Activated CD4-positive, CD25-positive, alpha-beta regulatory T cell (primary cell): ENCODE results near the gene HPS4.

Source experiments
- DNase-seq, 4 experiments: peaks; one replicate each; lab custom pipeline; 2025; lab: John Stamatoyannopoulos, UW

The HPS4 gene

DNA sequence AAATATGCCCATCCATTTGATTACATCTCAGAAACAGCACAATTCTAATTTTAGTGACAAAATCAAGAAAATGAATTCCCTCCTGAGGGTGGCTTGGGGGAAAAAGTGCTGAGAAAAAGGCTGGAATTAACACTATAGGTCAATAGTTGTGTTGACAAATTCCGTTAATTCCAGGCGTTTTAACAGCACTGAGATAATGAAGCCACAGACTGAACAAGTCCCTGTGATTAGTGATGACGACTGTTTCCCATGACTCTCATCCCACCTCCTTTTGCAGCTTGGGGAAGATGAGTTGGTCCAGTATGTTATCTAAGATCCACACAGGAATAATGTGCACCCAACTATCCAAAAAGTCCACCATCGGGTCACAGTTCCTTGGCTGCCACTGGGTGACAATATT lies 12.9 kb upstream of the HPS4 start:
- no peak for DNase-seq

DNA sequence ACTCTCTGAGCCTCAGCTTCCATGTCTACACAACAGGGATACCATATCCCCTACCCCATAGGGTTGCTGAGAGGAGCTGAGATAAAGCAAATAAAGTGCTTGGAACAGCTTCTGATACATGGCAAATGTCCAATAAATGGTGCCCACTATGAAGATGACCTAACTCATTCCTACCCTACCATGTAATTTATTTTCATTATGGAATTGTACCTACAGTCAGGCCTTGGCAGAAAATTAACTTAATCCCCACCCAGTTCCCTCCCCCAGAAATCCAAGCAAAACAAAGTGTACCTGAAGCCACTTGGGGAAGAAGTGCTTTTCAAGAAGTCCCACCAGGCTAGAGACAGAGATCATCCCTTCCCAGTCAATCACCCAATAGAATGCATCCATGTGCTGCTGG lies 10.9 kb upstream of the HPS4 start:
- no peak for DNase-seq

DNA sequence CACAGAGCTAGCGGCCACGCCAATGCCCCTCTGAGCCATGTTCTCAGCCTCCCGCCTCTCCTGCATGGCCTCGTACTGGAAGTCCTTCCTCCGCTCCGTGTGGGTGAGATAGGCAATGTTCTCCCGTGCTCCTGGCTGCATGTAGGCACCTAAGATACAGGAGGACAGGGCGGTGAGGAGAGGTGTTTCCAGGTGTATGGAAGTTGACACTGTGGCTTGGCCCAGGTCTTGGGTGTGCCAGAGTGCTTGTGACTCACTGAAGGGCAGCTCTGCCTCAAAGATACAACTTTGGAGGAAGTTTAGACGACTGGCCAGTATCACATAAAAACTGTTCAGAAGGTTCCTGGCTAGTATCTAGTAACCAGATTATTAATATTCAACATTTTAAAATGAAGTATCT lies 8.6 kb upstream of the HPS4 start:
- no peak for DNase-seq

DNA sequence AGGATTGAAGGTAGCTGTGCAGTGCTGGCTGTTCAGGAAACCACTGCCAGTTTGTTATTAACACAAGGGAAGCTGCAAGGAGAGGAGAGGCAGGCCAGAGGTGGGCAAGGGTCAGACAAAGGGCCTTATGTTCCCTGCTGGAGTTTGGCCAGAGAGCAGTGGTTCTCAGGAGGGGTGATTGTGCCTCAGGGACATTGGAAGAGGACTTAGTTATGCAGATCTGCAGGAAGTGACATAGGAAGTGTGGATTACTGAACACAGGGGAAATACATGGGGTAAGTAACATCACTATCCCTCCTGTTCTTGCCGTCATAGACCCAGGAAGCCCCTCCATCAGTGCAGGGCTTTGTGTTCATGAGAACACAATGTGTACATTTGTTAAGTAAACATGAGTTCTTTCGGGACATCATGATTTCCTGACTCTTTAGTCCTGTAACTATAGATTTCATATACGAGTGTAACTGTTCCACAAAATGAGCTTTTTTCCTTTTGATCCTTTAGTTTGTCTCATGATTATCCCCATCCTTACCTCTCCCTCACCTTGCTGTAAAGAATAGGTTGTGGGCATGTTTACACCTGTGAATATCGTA lies 6.0 kb upstream of the HPS4 start:
- DNase-seq = no peak

DNA sequence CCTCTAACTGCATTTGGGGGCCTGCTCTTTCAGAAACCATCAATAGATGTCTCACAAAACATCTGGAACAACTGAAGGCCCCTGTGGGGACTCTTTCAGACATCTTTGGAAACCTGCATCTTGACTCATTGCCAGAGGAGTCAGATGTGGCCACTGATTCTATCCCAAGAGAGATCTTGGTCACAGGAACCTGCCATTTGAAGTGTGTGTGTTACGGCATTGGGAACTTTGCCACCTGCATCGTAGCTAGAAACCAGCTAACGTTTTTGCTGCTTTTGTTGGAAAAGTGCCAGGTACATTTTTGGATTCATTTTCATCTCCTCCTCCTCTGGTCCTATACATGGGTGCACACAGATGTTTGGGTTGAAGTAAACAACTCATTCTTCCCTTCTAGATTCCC lies 4.4 kb upstream of the HPS4 start:
- DNase-seq = no peak

DNA sequence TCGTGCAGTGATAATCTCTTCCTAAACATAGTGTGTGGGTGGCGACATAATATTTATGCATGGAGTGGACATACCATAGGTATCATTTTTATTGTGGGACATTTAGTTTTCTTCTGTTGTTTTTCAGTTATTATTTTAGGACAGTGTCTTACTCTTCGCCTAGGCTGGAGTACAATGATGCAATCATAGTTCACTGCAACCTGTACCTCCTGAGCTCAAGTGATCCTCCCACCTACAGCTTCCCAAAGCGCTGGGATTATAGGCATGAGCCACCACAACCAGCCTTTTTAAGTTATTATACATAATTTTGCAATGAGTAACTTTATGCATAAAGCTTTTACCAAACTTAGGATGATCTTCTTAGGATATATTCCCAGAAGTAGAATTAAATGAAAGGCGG lies 2.8 kb upstream of the HPS4 start:
- DNase-seq = no peak

DNA sequence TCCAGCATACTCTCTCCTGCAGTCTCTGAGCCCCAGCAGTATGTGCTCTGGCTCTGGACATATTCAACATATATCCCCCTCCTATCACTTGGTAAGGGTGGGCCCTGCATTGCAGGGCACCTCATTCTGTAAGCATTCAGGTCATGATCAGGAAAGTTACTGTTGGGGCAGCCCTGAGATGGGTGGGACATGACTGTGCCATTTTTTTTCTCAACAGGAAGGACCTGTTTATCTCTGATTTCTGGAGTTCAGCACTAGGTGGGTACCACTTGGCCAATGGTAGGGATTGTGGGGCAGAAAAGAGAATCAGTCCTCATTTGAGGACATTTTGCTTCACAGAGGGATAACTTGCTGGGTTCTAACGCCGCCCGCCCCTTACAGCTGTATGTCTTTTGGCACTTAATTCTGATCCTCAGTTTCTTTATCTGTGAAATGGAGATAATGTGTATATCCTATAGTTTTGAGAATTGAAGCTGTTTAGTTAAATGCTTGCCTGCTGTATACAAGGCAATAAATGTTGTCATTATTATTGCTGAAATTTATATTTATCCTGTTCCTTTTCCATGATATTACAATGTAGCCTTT lies 2.3 kb upstream of the HPS4 start:
- DNase-seq = no peak

DNA sequence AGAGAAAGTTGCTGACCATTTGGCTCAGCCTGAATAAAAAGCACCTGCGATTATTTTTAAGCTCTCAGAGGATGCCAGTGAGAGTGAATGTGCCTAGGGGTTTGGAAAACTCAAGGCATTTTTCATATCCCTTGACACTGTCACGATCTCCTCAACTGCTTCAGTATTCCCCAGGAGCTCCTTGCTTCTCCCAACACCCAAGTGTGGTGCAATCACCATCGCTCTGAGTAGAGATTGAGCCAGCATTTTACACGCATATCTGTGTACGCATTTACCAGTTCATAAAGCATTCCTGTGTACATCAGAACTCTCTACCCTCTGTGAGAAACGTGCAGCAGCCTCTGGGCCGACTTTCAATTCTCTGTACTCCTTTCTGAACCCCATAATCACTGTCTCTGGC lies 1.4 kb upstream of the HPS4 start:
- DNase-seq = no peak

DNA sequence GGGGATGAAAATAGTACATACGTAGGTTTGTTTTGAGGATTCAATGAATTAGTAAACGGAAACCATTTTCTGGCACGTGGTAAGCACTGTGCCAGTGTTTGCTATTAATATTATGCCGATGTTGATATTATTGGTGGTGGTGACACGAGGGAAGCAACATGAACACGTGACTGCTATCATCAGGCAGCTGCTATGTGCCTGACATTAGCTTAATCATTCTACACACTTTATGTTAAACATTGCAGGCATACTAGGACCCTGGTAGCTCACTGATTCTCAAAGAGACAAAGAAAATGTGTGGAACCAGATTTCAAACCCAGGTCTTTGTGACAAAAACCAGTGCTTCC lies 750 bp upstream of the HPS4 start:
- DNase-seq = no peak

DNA sequence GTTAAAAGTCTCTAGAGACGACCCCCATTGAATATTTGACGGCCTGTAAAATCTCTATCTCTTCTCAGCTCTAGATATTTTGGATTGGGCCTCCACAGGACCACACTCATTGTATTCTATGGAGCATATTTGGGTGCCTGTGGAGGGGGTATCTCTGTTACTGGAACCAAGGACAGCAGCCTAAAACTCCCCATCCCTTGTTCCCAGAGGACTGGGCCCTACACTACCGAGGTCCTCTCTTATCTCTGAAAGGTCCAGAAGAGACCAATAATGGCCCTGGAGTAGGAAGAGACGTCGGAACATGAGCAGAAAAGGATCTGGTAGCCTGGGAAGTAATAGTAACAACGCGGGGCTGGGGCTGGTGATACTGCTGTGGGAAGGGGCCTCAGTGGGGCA lies 542 bp downstream of the HPS4 start:
- no peak for DNase-seq

DNA sequence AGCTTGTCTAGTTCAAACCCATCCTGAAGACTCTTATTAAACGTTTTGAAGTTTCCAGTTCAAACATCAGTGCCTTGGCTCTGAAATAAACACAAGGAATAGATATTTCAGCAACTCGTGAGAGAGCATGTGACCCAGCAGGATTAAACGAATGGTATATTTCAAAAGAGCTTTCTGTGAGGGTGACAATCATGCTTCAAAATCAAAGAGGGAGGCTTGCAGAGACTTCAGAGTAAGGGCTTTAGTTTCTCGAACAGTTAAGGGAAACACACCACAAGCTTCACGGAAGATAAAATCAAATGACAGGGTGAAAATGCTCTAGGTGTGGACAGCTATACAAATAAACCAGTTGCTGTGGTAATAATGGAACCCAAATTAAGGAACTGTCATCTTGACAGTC lies 1.4 kb downstream of the HPS4 start:
- DNase-seq = no peak

DNA sequence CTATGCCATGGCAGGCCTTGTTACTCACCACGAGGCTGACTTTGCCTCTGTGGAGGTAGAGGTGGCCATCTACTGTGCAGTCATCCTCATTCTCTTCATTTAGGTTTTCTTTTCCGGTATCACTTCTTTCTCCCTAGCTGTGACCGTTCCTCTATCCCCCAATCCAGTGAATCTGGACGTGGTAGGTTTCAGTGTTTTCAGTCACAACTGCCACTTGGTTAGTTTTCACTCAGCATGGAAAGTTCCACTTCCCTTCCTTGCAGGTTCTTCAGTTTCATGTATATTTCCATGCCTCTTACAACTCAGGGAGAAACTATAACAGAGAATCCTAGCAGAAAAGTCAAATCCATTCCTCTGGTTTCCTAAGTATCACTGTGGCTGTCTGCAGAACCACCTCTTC lies 1.9 kb downstream of the HPS4 start:
- DNase-seq = no peak

DNA sequence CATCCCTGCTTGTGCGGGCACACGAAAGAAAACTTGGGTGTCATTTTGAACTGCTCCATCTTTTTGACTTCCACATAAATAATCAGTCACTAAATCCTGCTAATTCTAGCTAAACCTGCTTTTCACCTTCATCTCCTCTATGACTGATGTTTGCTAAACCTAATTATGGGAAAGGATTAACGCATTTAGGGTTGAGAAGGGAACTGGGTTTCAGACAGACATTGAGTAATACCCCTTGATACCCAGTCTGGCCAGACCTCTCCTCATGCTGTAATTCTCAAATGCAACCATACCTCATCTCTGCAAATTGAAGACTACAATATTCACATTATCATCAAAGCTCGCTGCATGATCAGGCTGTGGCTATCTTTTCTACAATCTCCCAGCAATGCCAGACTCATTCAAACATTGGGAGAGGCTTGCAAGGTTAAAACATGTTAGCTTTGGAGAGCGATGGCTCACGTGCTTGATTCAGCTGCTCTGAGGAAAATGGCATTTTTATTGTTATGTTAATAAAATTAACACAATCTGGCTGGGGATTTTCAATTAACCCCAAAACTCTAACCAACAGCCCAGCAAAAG lies 2.4 kb downstream of the HPS4 start:
- DNase-seq = no peak

DNA sequence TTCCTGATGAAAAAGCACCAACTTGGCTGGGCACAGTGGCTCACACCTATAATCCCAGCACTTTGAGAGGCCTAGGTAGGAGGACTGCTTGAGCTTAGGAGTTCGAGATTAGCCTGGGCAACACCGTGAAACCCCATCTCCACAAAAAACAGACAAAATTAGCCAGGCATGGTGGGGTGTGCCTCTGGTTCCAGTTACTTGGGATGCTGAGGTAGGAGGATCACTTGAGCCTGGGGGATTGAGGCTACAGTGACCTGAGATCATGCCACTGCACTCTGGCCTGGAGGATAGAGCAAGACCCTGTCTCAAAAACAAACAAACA lies 3.0 kb downstream of the HPS4 start:
- DNase-seq = no peak

DNA sequence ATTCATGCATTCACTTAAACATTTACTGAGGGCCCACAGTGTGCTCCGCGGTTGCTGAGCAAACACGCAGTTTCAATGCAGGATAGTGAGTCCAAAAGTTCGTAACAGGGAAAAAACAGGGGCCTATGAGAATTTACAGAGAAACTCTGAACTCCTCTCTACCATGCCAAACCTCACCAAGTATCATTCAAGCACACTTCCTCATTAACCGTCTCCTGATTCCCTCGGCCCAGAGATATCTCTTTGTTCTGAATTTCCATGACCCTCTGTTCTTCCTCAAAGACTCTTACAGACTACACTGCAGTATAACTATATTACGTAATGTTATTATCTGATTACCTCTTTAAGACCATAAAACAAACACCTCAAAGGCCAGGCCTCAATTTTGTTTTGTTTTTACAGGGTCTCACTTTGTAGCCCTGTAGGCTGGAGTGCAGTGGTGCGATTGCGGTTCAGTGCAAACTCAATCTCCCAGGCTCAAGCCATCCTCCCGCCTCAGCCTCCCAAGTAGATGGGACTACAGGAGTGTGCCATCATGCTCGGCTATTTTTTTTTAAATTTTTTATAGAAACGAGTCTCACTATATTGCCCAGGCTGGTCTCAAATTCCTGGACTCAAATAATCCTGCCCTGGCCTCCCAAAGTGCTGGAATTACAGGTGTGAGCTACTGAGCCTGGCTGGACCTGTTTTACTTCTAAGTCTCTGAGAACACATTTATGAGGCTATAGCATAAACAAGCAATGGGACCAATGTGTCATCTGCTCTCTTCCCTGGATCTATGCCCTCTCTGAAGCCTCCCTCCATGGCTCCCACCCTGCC lies 3.6 kb downstream of the HPS4 start:
- DNase-seq = no peak

DNA sequence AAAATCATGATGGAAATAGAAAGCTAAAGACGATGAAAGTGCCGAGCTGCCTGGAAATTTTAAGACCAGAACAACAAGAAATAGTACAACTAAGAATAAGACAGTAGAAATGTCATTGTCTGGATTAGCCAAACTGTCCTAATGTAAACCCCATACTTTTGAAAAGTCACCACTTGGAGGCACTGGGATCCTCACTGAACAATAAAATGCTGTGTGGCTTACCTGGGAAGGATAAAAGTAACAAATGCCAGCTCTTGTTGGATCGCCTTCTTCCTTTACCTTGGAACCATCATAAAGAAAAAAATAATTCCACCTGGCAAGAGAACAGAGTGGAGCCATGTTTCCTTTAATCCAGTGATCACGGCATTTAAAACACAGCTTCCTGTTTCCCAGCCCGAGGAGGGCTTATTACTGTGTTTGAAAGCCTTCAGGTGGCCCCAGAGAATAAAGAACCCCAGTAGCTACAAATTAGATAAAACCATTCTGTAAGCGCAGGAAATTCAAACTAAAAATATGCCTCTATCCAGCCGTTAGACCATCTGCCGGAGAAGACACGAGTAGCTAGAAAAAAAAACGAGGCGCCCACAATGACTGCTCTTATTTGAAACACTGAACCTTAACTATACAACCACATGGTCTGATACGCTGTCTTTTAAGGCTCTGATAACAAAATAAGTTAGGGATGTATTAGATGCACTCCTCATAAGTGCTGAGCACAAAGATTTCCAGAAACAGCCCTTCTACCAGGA lies 4.4 kb downstream of the HPS4 start:
- DNase-seq = no peak

DNA sequence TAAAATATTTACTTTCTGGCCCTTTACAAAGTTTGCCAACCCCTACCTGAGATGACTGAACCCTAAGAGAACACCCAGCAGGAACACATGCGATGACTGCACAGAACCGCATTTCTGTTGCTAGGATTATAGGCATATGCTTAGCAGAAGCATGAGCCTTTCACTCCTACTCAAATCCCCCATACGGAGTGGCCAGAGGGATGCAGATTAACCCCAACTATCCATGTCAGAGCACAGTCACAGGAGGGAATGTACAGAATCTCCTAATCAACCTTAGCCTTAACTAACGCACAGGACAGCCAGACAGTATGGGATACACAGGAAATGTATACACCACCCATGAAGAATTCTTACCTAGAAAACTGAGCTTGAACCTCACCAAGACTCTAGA lies 6.2 kb downstream of the HPS4 start:
- no peak for DNase-seq

DNA sequence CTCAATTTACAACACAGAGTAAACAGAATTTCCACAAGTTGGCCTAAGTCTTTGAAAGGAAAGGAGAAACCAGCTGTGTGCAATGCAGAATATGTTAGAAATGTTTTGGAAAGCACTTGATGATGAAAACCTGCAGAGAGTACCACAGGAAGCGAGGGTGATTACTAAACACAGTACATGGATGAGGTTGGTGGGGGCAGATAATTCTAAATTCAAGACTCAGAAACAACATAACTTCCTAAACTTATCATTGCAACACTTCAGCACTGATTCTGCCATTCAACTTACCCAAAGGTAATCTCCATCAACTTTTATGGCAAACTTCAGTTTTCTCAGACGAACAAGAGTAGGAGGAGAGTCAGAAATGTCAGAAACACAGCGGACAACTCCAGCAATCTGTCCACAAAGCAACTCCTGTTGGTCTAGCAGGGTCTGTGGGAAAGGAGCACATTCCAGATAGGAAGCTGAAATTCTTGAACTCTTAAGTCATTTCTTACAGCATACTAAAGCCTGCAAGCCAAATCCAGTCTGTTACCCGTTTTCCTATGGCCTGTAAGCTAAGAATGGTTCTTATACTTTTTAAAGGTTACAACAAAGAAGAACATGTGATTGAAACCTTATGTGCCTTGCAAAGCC lies 6.8 kb downstream of the HPS4 start:
- no peak for DNase-seq

DNA sequence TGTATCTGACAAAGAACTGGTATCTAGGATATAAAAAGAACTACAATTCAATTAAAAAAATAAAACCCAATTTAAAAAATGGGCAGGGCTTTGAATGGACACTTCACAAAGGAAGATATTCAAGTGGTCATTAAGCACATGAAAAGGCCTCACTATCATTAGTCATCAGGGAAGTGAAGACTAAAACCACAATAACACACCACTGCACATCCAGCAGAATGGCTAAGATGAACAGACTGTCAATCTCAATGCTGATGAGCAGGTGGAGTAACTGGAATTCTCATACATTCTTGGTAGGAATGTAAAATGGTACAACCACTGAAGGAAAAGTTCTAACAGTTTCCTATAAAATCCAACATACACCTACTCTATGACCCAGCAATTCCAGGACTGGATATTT lies 8.9 kb downstream of the HPS4 start:
- DNase-seq = no peak

DNA sequence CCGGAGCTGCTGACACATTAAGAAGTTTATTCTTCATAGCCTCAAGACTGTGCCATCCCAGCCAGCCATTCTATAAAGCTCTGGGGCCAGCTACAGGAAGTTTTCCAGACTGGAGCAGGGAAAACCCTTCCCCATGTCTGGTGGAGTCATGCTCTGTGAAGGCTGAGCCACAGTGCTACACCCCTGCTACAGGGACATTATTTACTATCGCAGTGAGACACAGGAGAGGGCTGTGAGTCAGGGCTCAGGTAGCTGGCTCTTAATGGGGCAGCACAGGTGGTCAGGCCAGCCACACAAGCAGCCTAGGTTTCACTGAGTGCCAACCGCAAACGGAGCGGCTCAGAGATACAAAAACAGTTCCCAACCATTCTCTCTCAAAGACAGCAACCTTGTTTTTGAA lies 12.1 kb downstream of the HPS4 start:
- DNase-seq = no peak

DNA sequence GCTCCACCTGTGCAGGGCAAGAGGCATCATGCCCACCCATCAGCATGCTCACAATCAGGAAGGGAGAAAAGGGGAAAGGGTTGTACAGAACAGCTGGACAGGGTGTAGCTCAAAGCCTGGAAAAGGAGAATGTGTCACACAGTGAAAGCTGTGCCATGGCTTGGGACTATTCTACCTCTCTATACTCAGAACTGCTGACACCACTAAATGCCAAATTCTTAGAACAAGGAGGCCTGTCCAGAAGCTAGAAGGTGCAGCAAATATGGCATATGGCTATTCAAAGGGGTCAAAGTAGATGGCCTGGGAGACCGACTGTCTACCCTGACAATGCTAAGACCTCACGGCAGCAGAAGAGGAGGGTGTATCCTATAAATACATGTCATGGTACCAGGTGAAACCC lies 12.8 kb downstream of the HPS4 start:
- DNase-seq = no peak

DNA sequence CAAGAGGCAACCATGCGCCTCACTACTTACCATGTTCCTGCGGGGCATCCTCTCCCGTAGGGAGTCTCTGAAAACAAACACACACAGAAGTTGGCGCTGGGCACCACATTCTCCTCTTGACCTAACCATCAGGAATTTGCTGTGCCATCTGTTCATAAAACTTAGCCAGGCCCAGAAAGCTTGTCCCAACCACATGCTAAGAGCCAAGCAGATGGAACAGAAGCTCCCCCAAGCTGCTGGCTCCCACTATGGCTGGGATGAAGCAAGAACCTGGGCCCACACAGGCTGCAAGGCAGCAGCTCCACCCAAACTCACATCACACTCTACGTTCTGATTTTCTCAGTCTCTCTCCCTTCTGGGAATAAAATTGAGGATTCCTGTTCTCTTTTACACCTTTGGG lies 17.4 kb downstream of the HPS4 start:
- no peak for DNase-seq

DNA sequence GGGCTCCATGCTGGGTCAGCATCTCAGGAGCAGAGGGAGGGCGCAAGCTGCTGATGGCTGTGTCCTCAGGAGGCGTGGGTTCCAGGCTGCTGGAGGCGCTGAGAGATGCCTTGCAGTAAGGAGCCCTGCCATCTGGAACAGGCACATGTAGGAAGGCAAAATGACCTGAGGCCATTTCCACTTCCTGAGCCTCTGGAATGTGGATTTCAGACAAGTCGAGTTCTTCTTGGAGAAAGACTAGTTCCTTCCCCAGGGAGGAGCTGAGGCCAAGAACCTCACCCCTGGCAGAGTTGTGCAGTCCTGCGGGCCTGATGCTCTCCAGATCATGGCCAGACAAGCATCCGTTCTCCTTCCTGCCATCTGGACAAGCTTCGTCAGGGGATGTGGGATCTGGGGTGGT lies 19.3 kb downstream of the HPS4 start:
- DNase-seq = no peak
